Activated CD8-positive, alpha-beta memory T cell treated with anti-CD3 and anti-CD28 coated beads, Interleukin-2, amount 50 U/mL, for 1 hour (primary cell): ENCODE data around the gene C7.
"Not testable (repeated sequence)": the region's sequence is repeated elsewhere in the genome, so short reads cannot be mapped to it uniquely, and the experiment has no call there.

Experiments
- DNase-seq: peaks from one replicate; pipeline ENCODE4 v3.0.0-alpha.2; 2020; ENCODE audit errors: extremely low read depth

Gene C7

GRCh38 chr5:40909264-40909663, at the start of gene C7:
C7 (plus strand) TSS chr5:40909497; CDS start chr5:40909611, 114 bp downstream.
- DNase-seq, result no peak

GRCh38 chr5:40860711-40861110, 48.6 kb upstream of the C7 start:
- no peak for DNase-seq

- not testable (repeated sequence) for DNase-seq
These were observed 44.3 kb upstream of the C7 start for GRCh38 chr5:40865004-40865403.

- DNase-seq, result no peak
These were observed 42.5 kb upstream of the C7 start for GRCh38 chr5:40866844-40867243.

GRCh38 chr5:40869384-40869783, 39.9 kb upstream of the C7 start:
- DNase-seq, result no peak

GRCh38 chr5:40871177-40871576, 38.1 kb upstream of the C7 start:
- no peak for DNase-seq

GRCh38 chr5:40872253-40872652, 37.0 kb upstream of the C7 start:
- DNase-seq, result not testable (repeated sequence)

- no peak for DNase-seq
These were observed 35.9 kb upstream of the C7 start for GRCh38 chr5:40873286-40873880.

- no peak for DNase-seq
These were observed 33.3 kb upstream of the C7 start for GRCh38 chr5:40875958-40876357.

- no peak for DNase-seq
These were observed 31.8 kb upstream of the C7 start for GRCh38 chr5:40877371-40877988.

- no peak for DNase-seq
These were observed 29.9 kb upstream of the C7 start for GRCh38 chr5:40879163-40879942.

- DNase-seq, result no peak
These were observed 27.0 kb upstream of the C7 start for GRCh38 chr5:40882291-40882690.

- not testable (repeated sequence) for DNase-seq
These were observed 26.2 kb upstream of the C7 start for GRCh38 chr5:40883051-40883450.

- not testable (repeated sequence) for DNase-seq
These were observed 13.6 kb upstream of the C7 start for GRCh38 chr5:40895440-40896425.

GRCh38 chr5:40904205-40904993, 4.9 kb upstream of the C7 start:
- no peak for DNase-seq

- no peak for DNase-seq
These were observed 4.3 kb upstream of the C7 start for GRCh38 chr5:40904994-40905306.

- DNase-seq, result no peak
These were observed 2.9 kb upstream of the C7 start for GRCh38 chr5:40906351-40906751.

- DNase-seq, result no peak
These were observed 426 bp downstream of the C7 start for GRCh38 chr5:40909723-40910122.

GRCh38 chr5:40911266-40911665, 2.0 kb downstream of the C7 start:
- DNase-seq, result no peak

- no peak for DNase-seq
These were observed 5.5 kb downstream of the C7 start for GRCh38 chr5:40914835-40915234.

- no peak for DNase-seq
These were observed 6.1 kb downstream of the C7 start for GRCh38 chr5:40915341-40915926.
